Measurements from ENCODE around the gene KLHDC4. TPM values are rescaled to one million over a fixed set of nuclear protein-coding genes. Genes with fewer than 3 reads are reported as not detected.
A peak's percentile ranks its signal among the peaks of the same experiment; 100 is the strongest.

KLHDC4 gene
- total and polyA plus RNA-seq, 9 of the 15 experiments (the other 6 are each of a cell fraction or from before 2014, with no cell fraction given): 1.3 to 68.1 (median 32.8) TPM

DNA sequence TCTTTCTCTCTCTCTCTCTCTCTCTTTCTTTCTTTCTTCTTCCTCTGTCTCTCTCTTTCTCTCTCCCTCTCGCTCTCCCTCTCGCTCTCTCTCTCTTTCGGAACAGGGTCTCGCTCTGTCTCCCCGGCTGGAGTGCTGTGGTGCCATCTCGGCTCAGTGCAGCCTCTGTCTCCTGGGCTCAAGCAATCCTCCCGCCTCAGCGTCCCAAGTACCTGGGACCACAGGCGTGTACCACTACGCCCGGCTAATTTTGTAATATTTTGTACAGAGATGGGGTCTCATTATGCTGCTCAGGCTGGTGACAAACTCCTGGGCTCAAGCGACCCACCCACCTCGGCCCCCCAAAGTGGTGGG lies 12.7 kb upstream of the KLHDC4 start:
- Histone ChIP-seq H3K4me3 (no peak overlapping the region), H3K9me1 (ENCODE audit: control insufficient read depth, insufficient read depth, low read length) (no peaks in the 10 kb centered on the region), H3K27ac (ENCODE audit: extremely low read depth, low read depth, low read length) (peak overlapping the region; percentile 89), H3K4me2 (ENCODE audit: insufficient read depth, low read length) (peak overlapping the region; percentile 61; the same call in 1 of the 2 replicates), H3K9ac (ENCODE audit: insufficient read depth in 1 of 2, low read depth in 2 of 2, low read length in 2 of 2) (peak overlapping the region; percentile 86), H3K36me3 (ENCODE audit: control insufficient read depth, insufficient read depth, low read length) (no peaks in the 10 kb centered on the region), H2AFZ (ENCODE audit: low read depth, low read length) (peak overlapping the region; percentile 96), H3K4me1 (replicated peaks in 1 of 2; ENCODE audit: control insufficient read depth in 2 of 2, insufficient read depth in 2 of 2, low read length in 2 of 2) (peaks cover 42 to 48% of the 10 kb centered on the region in 2 experiments), H3K9me3 (replicated peaks; ENCODE audit: control insufficient read depth, insufficient read depth, low read depth, low read length) (no peaks in the 10 kb centered on the region), H3K79me2 (ENCODE audit: control insufficient read depth, insufficient read depth, low read length) (no peaks in the 10 kb centered on the region), H4K20me1 (replicated peaks; ENCODE audit: control insufficient read depth, insufficient read depth, low read length) (no peaks in the 10 kb centered on the region), H3K27me3 (ENCODE audit: control insufficient read depth in 2 of 2, insufficient read depth in 2 of 2, low read length in 2 of 2) (no peaks in the 10 kb centered on the region)
- ChIA-PET POLR2A (interaction anchor here (0.6 to 3.5 kb wide), 11 partner anchors 14 to 130 kb away, joined by 3 to 18 read pairs (median 4); partner anchors contain the start of gene SLC7A5), CTCF (ENCODE audit: low intra/inter-chr PET ratio) (interaction anchor here (3.6 to 4.1 kb wide), 2 partner anchors 93 to 131 kb away, joined by 24 to 31 read pairs; no protein-coding TSS in a partner anchor)
- intact Hi-C loops (cut with micrococcal nuclease) (no loop called here), in situ Hi-C loops (cut with MboI) (loop anchor here (5.0 kb wide), 1 partner anchor 94 kb away; no protein-coding TSS in a partner anchor)
- no peak for DNase-seq (ENCODE audit: extremely low read depth in 1 of 4, low spot score in 3 of 4)
- FAIRE-seq: no peak
- no TSS peak for BruUV-seq (replicated peaks)
- ATAC-seq: no peak
- WGBS (ENCODE audit: insufficient coverage, low coverage, missing lambda C conversion rate): 57% methylated on average over 13 of the region's 13 CpGs
- TF ChIP-seq, protein P1, sequence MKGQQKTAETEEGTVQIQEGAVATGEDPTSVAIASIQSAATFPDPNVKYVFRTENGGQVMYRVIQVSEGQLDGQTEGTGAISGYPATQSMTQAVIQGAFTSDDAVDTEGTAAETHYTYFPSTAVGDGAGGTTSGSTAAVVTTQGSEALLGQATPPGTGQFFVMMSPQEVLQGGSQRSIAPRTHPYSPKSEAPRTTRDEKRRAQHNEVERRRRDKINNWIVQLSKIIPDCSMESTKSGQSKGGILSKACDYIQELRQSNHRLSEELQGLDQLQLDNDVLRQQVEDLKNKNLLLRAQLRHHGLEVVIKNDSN (CRISPR knock-in tag; IDR thresholded peaks at IDR 0.05): no peak
- TF ChIP-seq, protein P2, sequence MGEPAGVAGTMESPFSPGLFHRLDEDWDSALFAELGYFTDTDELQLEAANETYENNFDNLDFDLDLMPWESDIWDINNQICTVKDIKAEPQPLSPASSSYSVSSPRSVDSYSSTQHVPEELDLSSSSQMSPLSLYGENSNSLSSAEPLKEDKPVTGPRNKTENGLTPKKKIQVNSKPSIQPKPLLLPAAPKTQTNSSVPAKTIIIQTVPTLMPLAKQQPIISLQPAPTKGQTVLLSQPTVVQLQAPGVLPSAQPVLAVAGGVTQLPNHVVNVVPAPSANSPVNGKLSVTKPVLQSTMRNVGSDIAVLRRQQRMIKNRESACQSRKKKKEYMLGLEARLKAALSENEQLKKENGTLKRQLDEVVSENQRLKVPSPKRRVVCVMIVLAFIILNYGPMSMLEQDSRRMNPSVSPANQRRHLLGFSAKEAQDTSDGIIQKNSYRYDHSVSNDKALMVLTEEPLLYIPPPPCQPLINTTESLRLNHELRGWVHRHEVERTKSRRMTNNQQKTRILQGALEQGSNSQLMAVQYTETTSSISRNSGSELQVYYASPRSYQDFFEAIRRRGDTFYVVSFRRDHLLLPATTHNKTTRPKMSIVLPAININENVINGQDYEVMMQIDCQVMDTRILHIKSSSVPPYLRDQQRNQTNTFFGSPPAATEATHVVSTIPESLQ (CRISPR knock-in tag; IDR thresholded peaks at IDR 0.05): 0 out of 2 replicates have a peak, but pooled peaks have one; percentile 0
- TF ChIP-seq DPF2 (IDR thresholded peaks at IDR 0.05): no peak
- no peak for TF ChIP-seq CBX1 (IDR thresholded peaks at IDR 0.05; ENCODE audit: low read depth)
- no peak for TF ChIP-seq SMAD1 (IDR thresholded peaks at IDR 0.05; ENCODE audit: low read depth, low read length, partially characterized antibody)
- TF ChIP-seq, protein P3, sequence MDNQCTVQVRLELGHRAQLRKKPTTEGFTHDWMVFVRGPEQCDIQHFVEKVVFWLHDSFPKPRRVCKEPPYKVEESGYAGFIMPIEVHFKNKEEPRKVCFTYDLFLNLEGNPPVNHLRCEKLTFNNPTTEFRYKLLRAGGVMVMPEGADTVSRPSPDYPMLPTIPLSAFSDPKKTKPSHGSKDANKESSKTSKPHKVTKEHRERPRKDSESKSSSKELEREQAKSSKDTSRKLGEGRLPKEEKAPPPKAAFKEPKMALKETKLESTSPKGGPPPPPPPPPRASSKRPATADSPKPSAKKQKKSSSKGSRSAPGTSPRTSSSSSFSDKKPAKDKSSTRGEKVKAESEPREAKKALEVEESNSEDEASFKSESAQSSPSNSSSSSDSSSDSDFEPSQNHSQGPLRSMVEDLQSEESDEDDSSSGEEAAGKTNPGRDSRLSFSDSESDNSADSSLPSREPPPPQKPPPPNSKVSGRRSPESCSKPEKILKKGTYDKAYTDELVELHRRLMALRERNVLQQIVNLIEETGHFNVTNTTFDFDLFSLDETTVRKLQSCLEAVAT (IDR thresholded peaks at IDR 0.05): 0 out of 4 replicates have a peak, but pooled peaks of 1 of the 2 experiments have one; percentile 47
- no peak for TF ChIP-seq YY1 (IDR thresholded peaks at IDR 0.05; ENCODE audit: borderline replicate concordance in 1 of 3, control insufficient read depth in 1 of 3, extremely low read depth in 1 of 3, insufficient read depth in 3 of 3, insufficient read length in 1 of 3, insufficient replicate concordance in 2 of 3, low read depth in 1 of 3, low read length in 2 of 3)
- peak; percentile 26; the same call in 1 of the 2 replicates for TF ChIP-seq SMARCA5 (IDR thresholded peaks at IDR 0.05)
- no peak for TF ChIP-seq OTX1 (CRISPR knock-in tag; IDR thresholded peaks at IDR 0.05)
- no peak for TF ChIP-seq MXI1 (IDR thresholded peaks at IDR 0.05; ENCODE audit: low read depth, low read length)
- TF ChIP-seq DDX20 (tag; IDR thresholded peaks at IDR 0.05; ENCODE audit: low read depth): no peak
- TF ChIP-seq BACH1 (tag; IDR thresholded peaks at IDR 0.05): no peak; the same call in 1 of the 2 replicates
- no peak for TF ChIP-seq YBX1 (IDR thresholded peaks at IDR 0.05)
- no peak for TF ChIP-seq WHSC1 (IDR thresholded peaks at IDR 0.05; ENCODE audit: low read length)
- TF ChIP-seq, protein P4, sequence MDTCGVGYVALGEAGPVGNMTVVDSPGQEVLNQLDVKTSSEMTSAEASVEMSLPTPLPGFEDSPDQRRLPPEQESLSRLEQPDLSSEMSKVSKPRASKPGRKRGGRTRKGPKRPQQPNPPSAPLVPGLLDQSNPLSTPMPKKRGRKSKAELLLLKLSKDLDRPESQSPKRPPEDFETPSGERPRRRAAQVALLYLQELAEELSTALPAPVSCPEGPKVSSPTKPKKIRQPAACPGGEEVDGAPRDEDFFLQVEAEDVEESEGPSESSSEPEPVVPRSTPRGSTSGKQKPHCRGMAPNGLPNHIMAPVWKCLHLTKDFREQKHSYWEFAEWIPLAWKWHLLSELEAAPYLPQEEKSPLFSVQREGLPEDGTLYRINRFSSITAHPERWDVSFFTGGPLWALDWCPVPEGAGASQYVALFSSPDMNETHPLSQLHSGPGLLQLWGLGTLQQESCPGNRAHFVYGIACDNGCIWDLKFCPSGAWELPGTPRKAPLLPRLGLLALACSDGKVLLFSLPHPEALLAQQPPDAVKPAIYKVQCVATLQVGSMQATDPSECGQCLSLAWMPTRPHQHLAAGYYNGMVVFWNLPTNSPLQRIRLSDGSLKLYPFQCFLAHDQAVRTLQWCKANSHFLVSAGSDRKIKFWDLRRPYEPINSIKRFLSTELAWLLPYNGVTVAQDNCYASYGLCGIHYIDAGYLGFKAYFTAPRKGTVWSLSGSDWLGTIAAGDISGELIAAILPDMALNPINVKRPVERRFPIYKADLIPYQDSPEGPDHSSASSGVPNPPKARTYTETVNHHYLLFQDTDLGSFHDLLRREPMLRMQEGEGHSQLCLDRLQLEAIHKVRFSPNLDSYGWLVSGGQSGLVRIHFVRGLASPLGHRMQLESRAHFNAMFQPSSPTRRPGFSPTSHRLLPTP (IDR thresholded peaks at IDR 0.05; ENCODE audit: borderline replicate concordance, extremely low read depth, insufficient read length): no peak
- TF ChIP-seq ZNF384 (IDR thresholded peaks at IDR 0.05; ENCODE audit: low read depth, low read length): no peak
